Measurements from ENCODE around the gene KLHDC7B. TPM values are rescaled to one million over a fixed set of nuclear protein-coding genes. Genes with fewer than 3 reads are reported as not detected.

KLHDC7B gene
- total and polyA plus RNA-seq, 2 of the 13 experiments (the other 11 are each of a cell fraction or from before 2014, with no cell fraction given) = 0.11 TPM; not detected in 1

- peak; percentile 40 for TF ChIP-seq ZNF687 (CRISPR knock-in tag; IDR thresholded peaks at IDR 0.05)
- TF ChIP-seq ZNF720 (CRISPR knock-in tag; IDR thresholded peaks at IDR 0.05) = no peak
- no peak for TF ChIP-seq TBX2 (CRISPR knock-in tag; IDR thresholded peaks at IDR 0.05; ENCODE audit: borderline replicate concordance)
- no peak for TF ChIP-seq ISL2 (CRISPR knock-in tag; IDR thresholded peaks at IDR 0.05)
- TF ChIP-seq ZNF879 (CRISPR knock-in tag; IDR thresholded peaks at IDR 0.05) = no peak
- TF ChIP-seq CAMTA2 (CRISPR knock-in tag; IDR thresholded peaks at IDR 0.05; ENCODE audit: borderline replicate concordance) = no peak
- TF ChIP-seq CREM (IDR thresholded peaks at IDR 0.05) = no peak
- no peak for TF ChIP-seq CREM (CRISPR knock-in tag; IDR thresholded peaks at IDR 0.05)
- TF ChIP-seq ZNF224 (CRISPR knock-in tag; IDR thresholded peaks at IDR 0.05) = no peak
- no peak for TF ChIP-seq CC2D1A (CRISPR knock-in tag; IDR thresholded peaks at IDR 0.05)
- TF ChIP-seq MAZ (IDR thresholded peaks at IDR 0.05; ENCODE audit: borderline replicate concordance, low read depth, low read length) = peak; percentile 24; the same call in 1 of the 2 replicates
- no peak for TF ChIP-seq MAZ (CRISPR knock-in tag; IDR thresholded peaks at IDR 0.05; ENCODE audit: low read depth)
- TF ChIP-seq, protein P1, sequence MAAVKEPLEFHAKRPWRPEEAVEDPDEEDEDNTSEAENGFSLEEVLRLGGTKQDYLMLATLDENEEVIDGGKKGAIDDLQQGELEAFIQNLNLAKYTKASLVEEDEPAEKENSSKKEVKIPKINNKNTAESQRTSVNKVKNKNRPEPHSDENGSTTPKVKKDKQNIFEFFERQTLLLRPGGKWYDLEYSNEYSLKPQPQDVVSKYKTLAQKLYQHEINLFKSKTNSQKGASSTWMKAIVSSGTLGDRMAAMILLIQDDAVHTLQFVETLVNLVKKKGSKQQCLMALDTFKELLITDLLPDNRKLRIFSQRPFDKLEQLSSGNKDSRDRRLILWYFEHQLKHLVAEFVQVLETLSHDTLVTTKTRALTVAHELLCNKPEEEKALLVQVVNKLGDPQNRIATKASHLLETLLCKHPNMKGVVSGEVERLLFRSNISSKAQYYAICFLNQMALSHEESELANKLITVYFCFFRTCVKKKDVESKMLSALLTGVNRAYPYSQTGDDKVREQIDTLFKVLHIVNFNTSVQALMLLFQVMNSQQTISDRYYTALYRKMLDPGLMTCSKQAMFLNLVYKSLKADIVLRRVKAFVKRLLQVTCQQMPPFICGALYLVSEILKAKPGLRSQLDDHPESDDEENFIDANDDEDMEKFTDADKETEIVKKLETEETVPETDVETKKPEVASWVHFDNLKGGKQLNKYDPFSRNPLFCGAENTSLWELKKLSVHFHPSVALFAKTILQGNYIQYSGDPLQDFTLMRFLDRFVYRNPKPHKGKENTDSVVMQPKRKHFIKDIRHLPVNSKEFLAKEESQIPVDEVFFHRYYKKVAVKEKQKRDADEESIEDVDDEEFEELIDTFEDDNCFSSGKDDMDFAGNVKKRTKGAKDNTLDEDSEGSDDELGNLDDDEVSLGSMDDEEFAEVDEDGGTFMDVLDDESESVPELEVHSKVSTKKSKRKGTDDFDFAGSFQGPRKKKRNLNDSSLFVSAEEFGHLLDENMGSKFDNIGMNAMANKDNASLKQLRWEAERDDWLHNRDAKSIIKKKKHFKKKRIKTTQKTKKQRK (IDR thresholded peaks at IDR 0.05; ENCODE audit: low read length) = no peak
- no peak for TF ChIP-seq IRF9 (CRISPR knock-in tag; IDR thresholded peaks at IDR 0.05; ENCODE audit: borderline replicate concordance)
- no peak for TF ChIP-seq RXRB (CRISPR knock-in tag; IDR thresholded peaks at IDR 0.05; ENCODE audit: borderline replicate concordance)
- TF ChIP-seq HOXA5 (CRISPR knock-in tag; IDR thresholded peaks at IDR 0.05) = 0 out of 2 replicates have a peak, but pooled peaks have one; percentile 50
- TF ChIP-seq KDM4B (CRISPR knock-in tag; IDR thresholded peaks at IDR 0.05) = 0 out of 2 replicates have a peak, but pooled peaks have one; percentile 21
- no peak for TF ChIP-seq TBL1XR1 (IDR thresholded peaks at IDR 0.05; ENCODE audit: borderline replicate concordance, low read length, partially characterized antibody)
- no peak for TF ChIP-seq MAFF (IDR thresholded peaks at IDR 0.05; ENCODE audit: low read depth, low read length)
- TF ChIP-seq BHLHE40 (IDR thresholded peaks at IDR 0.05; ENCODE audit: low read length) = no peak
- TF ChIP-seq ZNF773 (CRISPR knock-in tag; IDR thresholded peaks at IDR 0.05; ENCODE audit: borderline replicate concordance) = no peak
- peak; percentile 89; the same call in 1 of the 2 replicates for TF ChIP-seq SIN3A (IDR thresholded peaks at IDR 0.05; ENCODE audit: borderline replicate concordance, low read depth, low read length)
- TF ChIP-seq ZNF790 (CRISPR knock-in tag; IDR thresholded peaks at IDR 0.05; ENCODE audit: borderline replicate concordance) = no peak
- no peak for TF ChIP-seq ZNF468 (CRISPR knock-in tag; IDR thresholded peaks at IDR 0.05)
These were observed 38.2 kb upstream of the KLHDC7B start, which contains the start of gene LMF2 (continued) for GRCh38 chr22:50507421-50507990.
